GM23338 (cell line): ENCODE measurements around the gene EHD4. TPM values are rescaled to one million over a fixed set of nuclear protein-coding genes. Genes with fewer than 3 reads are reported as not detected.

ENCODE experiments used
- ATAC-seq: fragments of 200-7000 bp; cut with Tn5 transposase; 3 replicates; pipeline ENCODE4 v1.9.1; 2020
- DNase-seq: peaks from one replicate; pipeline ENCODE4 v3.0.0-alpha.2; 2015; ENCODE audit warnings: low spot score
- H2AFZ ChIP-seq: fragments of 200-600 bp; sonication (generic); 2 replicates; pipeline ENCODE4 v1.8.0; 2016; ENCODE audit warnings: antibody characterized with exemption, mild to moderate bottlenecking, moderate library complexity
- H3F3A ChIP-seq: fragments of 200-600 bp; sonication (generic); replicated peaks from 2 replicates; pipeline ENCODE4 v1.8.0; 2017; ENCODE audit warnings: antibody characterized with exemption, mixed run types, low read depth
- H3K27ac ChIP-seq: fragments of 200-600 bp; sonication (generic); 2 replicates; pipeline ENCODE4 v1.6.1; 2016; ENCODE audit warnings: low read depth
- H3K27me3 ChIP-seq: fragments of 200-600 bp; sonication (generic); 2 replicates; pipeline ENCODE4 v1.8.0; 2016; ENCODE audit warnings: mild to moderate bottlenecking, mixed run types, moderate library complexity; ENCODE audit not compliant: insufficient read depth
- H3K36me3 ChIP-seq: fragments of 200-600 bp; sonication (generic); 2 replicates; pipeline ENCODE4 v1.8.0; 2016; ENCODE audit warnings: mild to moderate bottlenecking; ENCODE audit not compliant: insufficient read depth
- H3K4me1 ChIP-seq: fragments of 200-600 bp; sonication (generic); 2 replicates; pipeline ENCODE4 v1.8.0; 2016; ENCODE audit warnings: mild to moderate bottlenecking, moderate library complexity; ENCODE audit not compliant: insufficient read depth
- H3K4me2 ChIP-seq: fragments of 200-600 bp; sonication (generic); 2 replicates; pipeline ENCODE4 v1.7.1; 2017; ENCODE audit warnings: mixed run types
- H3K4me3 ChIP-seq: fragments of 200-600 bp; sonication (generic); 2 replicates; pipeline ENCODE4 v1.6.1; 2016; ENCODE audit warnings: mixed run types
- H3K79me2 ChIP-seq: fragments of 200-600 bp; sonication (generic); replicated peaks from 2 replicates; pipeline ENCODE4 v1.8.0; 2017; ENCODE audit warnings: mild to moderate bottlenecking; ENCODE audit not compliant: insufficient read depth
- H3K9me2 ChIP-seq: fragments of 200-600 bp; sonication (generic); 2 replicates; pipeline ENCODE4 v1.8.0; 2017; ENCODE audit not compliant: insufficient read depth
- H4K20me1 ChIP-seq: fragments of 200-600 bp; sonication (generic); replicated peaks from 2 replicates; pipeline ENCODE4 v1.8.0; 2017; ENCODE audit warnings: mild to moderate bottlenecking; ENCODE audit not compliant: insufficient read depth
- H3K27ac Mint-ChIP-seq: 2 replicates; pipeline ENCODE4 v1.8.0; 2020; ENCODE audit warnings: inconsistent platforms, mild to moderate bottlenecking, moderate library complexity, mixed read lengths
- H3K27me3 Mint-ChIP-seq: 3 replicates; pipeline ENCODE4 v1.8.0; 2022; ENCODE audit warnings: low read depth, mild to moderate bottlenecking, moderate library complexity, mixed read lengths, inconsistent platforms; ENCODE audit not compliant: insufficient read depth, poor library complexity
- H3K36me3 Mint-ChIP-seq: 3 replicates; pipeline ENCODE4 v1.8.0; 2021; ENCODE audit warnings: low read depth, mild to moderate bottlenecking, inconsistent platforms, moderate library complexity, mixed read lengths
- H3K4me1 Mint-ChIP-seq: 3 replicates; pipeline ENCODE4 v1.8.0; 2020; ENCODE audit warnings: mild to moderate bottlenecking, inconsistent platforms, mixed read lengths
- H3K4me3 Mint-ChIP-seq: 3 replicates; pipeline ENCODE4 v1.8.0; 2021; ENCODE audit warnings: moderate library complexity, mild to moderate bottlenecking, inconsistent platforms, mixed read lengths
- H3K9me3 Mint-ChIP-seq: 3 replicates; pipeline ENCODE4 v1.8.0; 2020; ENCODE audit warnings: moderate library complexity, mild to moderate bottlenecking, inconsistent platforms, mixed read lengths
- CREB1 ChIP-seq: fragments of 250-450 bp; sonication (Bioruptor Pico); IDR thresholded peaks from 2 replicates; pipeline ENCODE4 v1.5.0; 2020; ENCODE audit warnings: low read depth, mild to moderate bottlenecking, moderate library complexity
- EZH2 ChIP-seq: fragments of 200-600 bp; sonication (generic); IDR thresholded peaks from one replicate; pipeline ENCODE4 v1.8.0; 2017; ENCODE audit warnings: antibody characterized with exemption, mild to moderate bottlenecking, low read depth; ENCODE audit not compliant: unreplicated experiment
- EZH2phosphoT487 ChIP-seq: fragments of 200-600 bp; sonication (generic); IDR thresholded peaks from one replicate; pipeline ENCODE4 v1.8.1; 2018; ENCODE audit warnings: antibody characterized with exemption; ENCODE audit not compliant: unreplicated experiment
- JUNB ChIP-seq: IDR thresholded peaks from one replicate; pipeline ENCODE4 v1.6.1; 2016; ENCODE audit warnings: antibody characterized with exemption; ENCODE audit not compliant: unreplicated experiment
- NANOG ChIP-seq: IDR thresholded peaks from 2 replicates; pipeline ENCODE4 v1.6.1; 2016; ENCODE audit warnings: antibody characterized with exemption, borderline replicate concordance
- POLR2AphosphoS5 ChIP-seq: IDR thresholded peaks from 2 replicates; pipeline ENCODE4 v1.6.1; 2016; ENCODE audit warnings: antibody characterized with exemption, low read depth
- STAT1 ChIP-seq: IDR thresholded peaks from one replicate; pipeline ENCODE4 v1.6.1; 2016; ENCODE audit warnings: antibody characterized with exemption; ENCODE audit not compliant: unreplicated experiment
- ZNF114 ChIP-seq: fragments of 250-450 bp; sonication (Bioruptor Pico); IDR thresholded peaks from 2 replicates; pipeline ENCODE4 v1.5.0; 2020; ENCODE audit warnings: mild to moderate bottlenecking, moderate library complexity
- ZNF331 ChIP-seq: fragments of 250-450 bp; sonication (Bioruptor Pico); IDR thresholded peaks from 2 replicates; pipeline ENCODE4 v1.5.0; 2020; ENCODE audit warnings: low read depth, mild to moderate bottlenecking, moderate library complexity
- polyA plus RNA-seq: library from polyadenylated mRNA; unstranded; fragments of >200 nt; fragmentation: Nextera tagmentation; extraction: Ambion mirVana; gene quantifications from 2 replicates; pipeline ENCODE4 v1.2.1, GENCODE V29; 2016
- total RNA-seq: library from RNA; depleted of rRNA; stranded (reverse); fragments of >200 nt; shearing (Covaris generic); gene quantifications from 2 replicates; pipeline ENCODE4 v1.2.3, GENCODE V29; 2014
- TF ChIP-seq, protein P1 (sequence below): fragments of 250-450 bp; sonication (Bioruptor Pico); IDR thresholded peaks from 2 replicates; pipeline ENCODE4 v1.5.0; 2020; ENCODE audit warnings: mild to moderate bottlenecking, moderate library complexity

Gene EHD4
- total and polyA plus RNA-seq, 2 experiments from 2014 or later: 13.0 to 31.0 TPM

DNA sequence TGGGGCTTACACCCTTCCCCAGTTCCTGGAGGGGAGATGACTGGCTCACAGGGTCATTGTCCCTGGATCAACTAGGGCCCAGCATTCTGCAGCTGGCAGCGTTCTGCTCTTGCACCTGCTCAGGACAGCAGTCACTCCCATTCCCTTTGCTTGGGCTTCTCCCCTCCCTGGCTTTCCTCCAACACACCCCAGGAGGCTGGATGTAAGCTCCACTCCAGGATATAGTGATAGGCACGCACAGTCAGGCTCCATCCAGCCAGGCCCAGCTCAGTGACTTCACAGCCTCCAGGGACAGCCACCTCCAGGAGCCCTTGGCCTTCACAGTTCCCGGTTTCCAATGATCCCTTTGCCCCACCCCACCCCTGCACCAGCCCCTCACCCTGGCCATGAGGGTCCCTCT, 80.4 kb downstream of the EHD4 start (continued):
- TF ChIP-seq, protein P1, sequence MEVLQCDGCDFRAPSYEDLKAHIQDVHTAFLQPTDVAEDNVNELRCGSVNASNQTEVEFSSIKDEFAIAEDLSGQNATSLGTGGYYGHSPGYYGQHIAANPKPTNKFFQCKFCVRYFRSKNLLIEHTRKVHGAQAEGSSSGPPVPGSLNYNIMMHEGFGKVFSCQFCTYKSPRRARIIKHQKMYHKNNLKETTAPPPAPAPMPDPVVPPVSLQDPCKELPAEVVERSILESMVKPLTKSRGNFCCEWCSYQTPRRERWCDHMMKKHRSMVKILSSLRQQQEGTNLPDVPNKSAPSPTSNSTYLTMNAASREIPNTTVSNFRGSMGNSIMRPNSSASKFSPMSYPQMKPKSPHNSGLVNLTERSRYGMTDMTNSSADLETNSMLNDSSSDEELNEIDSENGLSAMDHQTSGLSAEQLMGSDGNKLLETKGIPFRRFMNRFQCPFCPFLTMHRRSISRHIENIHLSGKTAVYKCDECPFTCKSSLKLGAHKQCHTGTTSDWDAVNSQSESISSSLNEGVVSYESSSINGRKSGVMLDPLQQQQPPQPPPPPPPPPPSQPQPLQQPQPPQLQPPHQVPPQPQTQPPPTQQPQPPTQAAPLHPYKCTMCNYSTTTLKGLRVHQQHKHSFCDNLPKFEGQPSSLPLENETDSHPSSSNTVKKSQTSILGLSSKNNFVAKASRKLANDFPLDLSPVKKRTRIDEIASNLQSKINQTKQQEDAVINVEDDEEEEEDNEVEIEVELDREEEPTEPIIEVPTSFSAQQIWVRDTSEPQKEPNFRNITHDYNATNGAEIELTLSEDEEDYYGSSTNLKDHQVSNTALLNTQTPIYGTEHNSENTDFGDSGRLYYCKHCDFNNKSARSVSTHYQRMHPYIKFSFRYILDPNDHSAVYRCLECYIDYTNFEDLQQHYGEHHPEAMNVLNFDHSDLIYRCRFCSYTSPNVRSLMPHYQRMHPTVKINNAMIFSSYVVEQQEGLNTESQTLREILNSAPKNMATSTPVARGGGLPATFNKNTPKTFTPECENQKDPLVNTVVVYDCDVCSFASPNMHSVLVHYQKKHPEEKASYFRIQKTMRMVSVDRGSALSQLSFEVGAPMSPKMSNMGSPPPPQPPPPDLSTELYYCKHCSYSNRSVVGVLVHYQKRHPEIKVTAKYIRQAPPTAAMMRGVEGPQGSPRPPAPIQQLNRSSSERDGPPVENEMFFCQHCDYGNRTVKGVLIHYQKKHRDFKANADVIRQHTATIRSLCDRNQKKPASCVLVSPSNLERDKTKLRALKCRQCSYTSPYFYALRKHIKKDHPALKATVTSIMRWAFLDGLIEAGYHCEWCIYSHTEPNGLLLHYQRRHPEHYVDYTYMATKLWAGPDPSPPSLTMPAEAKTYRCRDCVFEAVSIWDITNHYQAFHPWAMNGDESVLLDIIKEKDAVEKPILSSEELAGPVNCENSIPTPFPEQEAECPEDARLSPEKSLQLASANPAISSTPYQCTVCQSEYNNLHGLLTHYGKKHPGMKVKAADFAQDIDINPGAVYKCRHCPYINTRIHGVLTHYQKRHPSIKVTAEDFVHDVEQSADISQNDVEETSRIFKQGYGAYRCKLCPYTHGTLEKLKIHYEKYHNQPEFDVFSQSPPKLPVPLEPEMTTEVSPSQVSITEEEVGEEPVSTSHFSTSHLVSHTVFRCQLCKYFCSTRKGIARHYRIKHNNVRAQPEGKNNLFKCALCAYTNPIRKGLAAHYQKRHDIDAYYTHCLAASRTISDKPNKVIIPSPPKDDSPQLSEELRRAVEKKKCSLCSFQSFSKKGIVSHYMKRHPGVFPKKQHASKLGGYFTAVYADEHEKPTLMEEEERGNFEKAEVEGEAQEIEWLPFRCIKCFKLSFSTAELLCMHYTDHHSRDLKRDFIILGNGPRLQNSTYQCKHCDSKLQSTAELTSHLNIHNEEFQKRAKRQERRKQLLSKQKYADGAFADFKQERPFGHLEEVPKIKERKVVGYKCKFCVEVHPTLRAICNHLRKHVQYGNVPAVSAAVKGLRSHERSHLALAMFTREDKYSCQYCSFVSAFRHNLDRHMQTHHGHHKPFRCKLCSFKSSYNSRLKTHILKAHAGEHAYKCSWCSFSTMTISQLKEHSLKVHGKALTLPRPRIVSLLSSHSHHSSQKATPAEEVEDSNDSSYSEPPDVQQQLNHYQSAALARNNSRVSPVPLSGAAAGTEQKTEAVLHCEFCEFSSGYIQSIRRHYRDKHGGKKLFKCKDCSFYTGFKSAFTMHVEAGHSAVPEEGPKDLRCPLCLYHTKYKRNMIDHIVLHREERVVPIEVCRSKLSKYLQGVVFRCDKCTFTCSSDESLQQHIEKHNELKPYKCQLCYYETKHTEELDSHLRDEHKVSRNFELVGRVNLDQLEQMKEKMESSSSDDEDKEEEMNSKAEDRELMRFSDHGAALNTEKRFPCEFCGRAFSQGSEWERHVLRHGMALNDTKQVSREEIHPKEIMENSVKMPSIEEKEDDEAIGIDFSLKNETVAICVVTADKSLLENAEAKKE (CRISPR knock-in tag): no peak
- TF ChIP-seq CREB1 (CRISPR knock-in tag) (no peak), EZH2 (no peak), STAT1 (no peak), EZH2phosphoT487 (no peak), ZNF114 (no peak)

DNA sequence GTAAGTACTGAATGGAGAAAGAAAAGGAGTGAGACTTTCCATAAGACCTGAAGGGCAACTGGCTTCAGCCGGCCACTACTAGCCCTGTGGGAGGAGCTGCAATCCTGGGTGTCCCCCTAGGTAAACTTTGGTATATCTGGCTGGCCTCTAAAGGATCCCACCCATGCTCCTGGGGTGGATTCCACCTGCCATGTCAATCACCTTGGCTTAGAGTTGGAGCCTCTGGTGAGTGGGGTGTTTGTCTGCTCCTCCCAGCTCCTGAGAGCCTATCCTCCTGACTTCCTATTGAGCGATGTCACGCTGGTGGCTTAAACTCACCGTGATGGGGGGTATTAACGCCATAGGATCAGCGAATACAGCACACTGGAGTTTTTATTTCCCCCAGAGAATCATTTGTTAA, 81.1 kb downstream of the EHD4 start:
- Histone ChIP-seq H3K79me2 (no peaks in the 10 kb centered on the region), H3F3A (no peaks in the 10 kb centered on the region), H3K36me3 (no peaks in the 10 kb centered on the region), H3K27ac (no peak overlapping the region), H2AFZ (no peak overlapping the region), H3K9me2 (no peaks in the 10 kb centered on the region), H3K4me3 (no peak overlapping the region), H4K20me1 (no peaks in the 10 kb centered on the region), H3K4me1 (no peaks in the 10 kb centered on the region), H3K4me2 (no peak overlapping the region), H3K27me3 (no peaks in the 10 kb centered on the region)
- H3K9me3 Mint-ChIP-seq: no peaks in the 10 kb centered on the region
- no peak for DNase-seq
- no peak for TF ChIP-seq ZNF331 (CRISPR knock-in tag)
- no peak for TF ChIP-seq NANOG
- no peak for TF ChIP-seq JUNB
- no peak for TF ChIP-seq POLR2AphosphoS5
- ATAC-seq: peak; percentile 6; the same call in 1 of the 3 replicates
- peaks cover 7% of the 10 kb centered on the region for H3K27me3 Mint-ChIP-seq
- no peaks in the 10 kb centered on the region; the same call in 2 of the 3 replicates for H3K4me1 Mint-ChIP-seq
- no peak overlapping the region for H3K4me3 Mint-ChIP-seq
- H3K36me3 Mint-ChIP-seq: no peaks in the 10 kb centered on the region
- H3K27ac Mint-ChIP-seq: no peak overlapping the region
